ENCODE measurements around the gene ZBED6.
"Not testable (repeated sequence)": the region's sequence is repeated elsewhere in the genome, so short reads cannot be mapped to it uniquely, and the experiment has no call there.

The ZBED6 gene

GRCh38 chr1:203795441-203796235 is at the start of gene ZBED6, which contains the start of gene ZC3H11A:
Gene ZBED6, plus strand, starts transcription at chr1:203795623. Its CDS starts 1,900 bp downstream, at chr1:203797523.
Gene ZC3H11A, plus strand, starts transcription at chr1:203795623. Its CDS starts 21,448 bp downstream, at chr1:203817071.
- no peaks in the 10 kb centered on the region for H3K9me3 Mint-ChIP-seq
- ATAC-seq: peak; percentile 99
- peak within 1 kb of the TSS; percentile 92 for H3K4me3 Mint-ChIP-seq
- H3K4me1 Mint-ChIP-seq: peaks cover 42% of the 10 kb centered on the region
- peak within 1 kb of the TSS; percentile 98 for H3K27ac Mint-ChIP-seq
- H3K36me3 Mint-ChIP-seq: peaks cover 47% of the 10 kb centered on the region
- DNase-seq (ENCODE audit: low spot score in 2 of 2): peak; percentile 81 to 98

GRCh38 chr1:203746281-203746680 is 49.1 kb upstream of the ZBED6 start:
- DNase-seq (ENCODE audit: low spot score in 2 of 2) (no peak), ATAC-seq (no peak)
- no peak overlapping the region for H3K4me3 Mint-ChIP-seq
- H3K27ac Mint-ChIP-seq: no peak overlapping the region
- peaks cover 30% of the 10 kb centered on the region for H3K4me1 Mint-ChIP-seq
- peaks cover 36% of the 10 kb centered on the region for H3K36me3 Mint-ChIP-seq
- H3K9me3 Mint-ChIP-seq: no peaks in the 10 kb centered on the region

GRCh38 chr1:203751051-203751450 is 44.4 kb upstream of the ZBED6 start:
- Mint-ChIP-seq H3K36me3 (peaks cover 10% of the 10 kb centered on the region), H3K9me3 (no peaks in the 10 kb centered on the region), H3K27ac (no peak overlapping the region), H3K4me3 (no peak overlapping the region), H3K4me1 (peaks cover 26% of the 10 kb centered on the region)
- ATAC-seq (no peak), DNase-seq (ENCODE audit: low spot score in 2 of 2) (no peak)

GRCh38 chr1:203751618-203752361 is 43.6 kb upstream of the ZBED6 start:
- ATAC-seq; H3K27ac Mint-ChIP-seq; H3K9me3 Mint-ChIP-seq; H3K4me3 Mint-ChIP-seq; DNase-seq (ENCODE audit: low spot score in 2 of 2): not testable (repeated sequence)
- H3K36me3 Mint-ChIP-seq: peaks cover 14% of the 10 kb centered on the region
- H3K4me1 Mint-ChIP-seq: peaks cover 33% of the 10 kb centered on the region

- Mint-ChIP-seq H3K4me3 (peak overlapping the region; percentile 29), H3K4me1 (peaks cover 36% of the 10 kb centered on the region), H3K36me3 (peaks cover 14% of the 10 kb centered on the region), H3K9me3 (no peaks in the 10 kb centered on the region), H3K27ac (peak overlapping the region; percentile 73)
- ATAC-seq (peak; percentile 39), DNase-seq (ENCODE audit: low spot score in 2 of 2) (no peak)
These were observed 41.0 kb upstream of the ZBED6 start for GRCh38 chr1:203754455-203754864.

GRCh38 chr1:203756036-203756435 is 39.4 kb upstream of the ZBED6 start:
- ATAC-seq (peak; percentile 46), DNase-seq (ENCODE audit: low spot score in 2 of 2) (no peak)
- Mint-ChIP-seq H3K4me1 (peaks cover 41% of the 10 kb centered on the region), H3K4me3 (peak overlapping the region; percentile 56), H3K9me3 (no peaks in the 10 kb centered on the region), H3K36me3 (peaks cover 14% of the 10 kb centered on the region), H3K27ac (peak overlapping the region; percentile 91)

- Mint-ChIP-seq H3K4me1 (peaks cover 47% of the 10 kb centered on the region), H3K36me3 (peaks cover 21% of the 10 kb centered on the region), H3K27ac (peak overlapping the region; percentile 65)
- not testable (repeated sequence) for DNase-seq (ENCODE audit: low spot score in 2 of 2); H3K9me3 Mint-ChIP-seq; ATAC-seq; H3K4me3 Mint-ChIP-seq
These were observed 36.7 kb upstream of the ZBED6 start for GRCh38 chr1:203758749-203759148.

- DNase-seq (ENCODE audit: low spot score in 2 of 2) (no peak), ATAC-seq (no peak)
- Mint-ChIP-seq H3K4me1 (peaks cover 52% of the 10 kb centered on the region), H3K36me3 (peaks cover 34% of the 10 kb centered on the region), H3K9me3 (no peaks in the 10 kb centered on the region), H3K27ac (no peak overlapping the region), H3K4me3 (no peak overlapping the region)
These were observed 34.9 kb upstream of the ZBED6 start for GRCh38 chr1:203760506-203760905.

GRCh38 chr1:203761958-203762357 is 33.5 kb upstream of the ZBED6 start:
- H3K4me1 Mint-ChIP-seq: peaks cover 39% of the 10 kb centered on the region

GRCh38 chr1:203763505-203763904 is 31.9 kb upstream of the ZBED6 start:
- DNase-seq (ENCODE audit: low spot score in 2 of 2) (no peak), ATAC-seq (no peak)
- Mint-ChIP-seq H3K27ac (peak overlapping the region; percentile 99), H3K36me3 (peaks cover 40% of the 10 kb centered on the region), H3K9me3 (no peaks in the 10 kb centered on the region), H3K4me1 (peaks cover 46% of the 10 kb centered on the region), H3K4me3 (peak overlapping the region; percentile 89)

More at GRCh38 chr1:203761958-203762357, 33.5 kb upstream of the ZBED6 start:
- not testable (repeated sequence) for H3K9me3 Mint-ChIP-seq; DNase-seq (ENCODE audit: low spot score in 2 of 2); H3K4me3 Mint-ChIP-seq; ATAC-seq
- Mint-ChIP-seq H3K36me3 (peaks cover 29% of the 10 kb centered on the region), H3K27ac (peak overlapping the region; percentile 99)

- H3K4me1 Mint-ChIP-seq: peaks cover 54% of the 10 kb centered on the region
- H3K36me3 Mint-ChIP-seq: peaks cover 48% of the 10 kb centered on the region
These were observed 31.1 kb upstream of the ZBED6 start for GRCh38 chr1:203764105-203765028.

GRCh38 chr1:203765029-203765837 is 30.2 kb upstream of the ZBED6 start, which contains the start of gene LAX1:
Gene LAX1, plus strand, starts transcription at chr1:203765183. Its CDS starts 383 bp downstream, at chr1:203765566.
- H3K4me1 Mint-ChIP-seq: peaks cover 54% of the 10 kb centered on the region

More at GRCh38 chr1:203764105-203765028, 31.1 kb upstream of the ZBED6 start:
- peak overlapping the region; percentile 99 for H3K27ac Mint-ChIP-seq
- peak overlapping the region; percentile 89 for H3K4me3 Mint-ChIP-seq
- no peak for DNase-seq (ENCODE audit: low spot score in 2 of 2)
- H3K9me3 Mint-ChIP-seq: no peaks in the 10 kb centered on the region
- ATAC-seq: no peak

GRCh38 chr1:203768256-203768655 is 27.2 kb upstream of the ZBED6 start:
- no peak for ATAC-seq
- Mint-ChIP-seq H3K9me3 (no peaks in the 10 kb centered on the region), H3K4me1 (peaks cover 53% of the 10 kb centered on the region), H3K36me3 (peaks cover 79% of the 10 kb centered on the region), H3K27ac (peak overlapping the region; percentile 83), H3K4me3 (peak overlapping the region; percentile 89)
- DNase-seq (ENCODE audit: low spot score in 2 of 2): no peak

More at GRCh38 chr1:203765029-203765837, 30.2 kb upstream of the ZBED6 start, which contains the start of gene LAX1:
- H3K36me3 Mint-ChIP-seq: peaks cover 51% of the 10 kb centered on the region
- ATAC-seq (peak; percentile 94), DNase-seq (ENCODE audit: low spot score in 2 of 2) (peak; percentile 52 to 87)
- H3K4me3 Mint-ChIP-seq: peak within 1 kb of the TSS; percentile 89
- H3K27ac Mint-ChIP-seq: peak within 1 kb of the TSS; percentile 99
- H3K9me3 Mint-ChIP-seq: no peaks in the 10 kb centered on the region
